CD4-positive, alpha-beta T cell treated with Interleukin-15 for 4 hours (primary cell): ENCODE results near the gene SMIM11.
A peak's percentile ranks its signal among the peaks of the same experiment; 100 is the strongest.
"Not testable (repeated sequence)": the region's sequence is repeated elsewhere in the genome, so short reads cannot be mapped to it uniquely, and the experiment has no call there.

Experiments used
- DNase-seq: peaks from one replicate; pipeline ENCODE4 v3.0.0-alpha.2; 2020; ENCODE audit warnings: low spot score

The SMIM11 gene

GRCh38 chr21:34355570-34355969 is 19.7 kb upstream of the SMIM11 start:
- no peak for DNase-seq

- no peak for DNase-seq
Measured at GRCh38 chr21:34357889-34358288, 17.4 kb upstream of the SMIM11 start.

GRCh38 chr21:34358866-34359265 is 16.4 kb upstream of the SMIM11 start:
- no peak for DNase-seq

- no peak for DNase-seq
Measured at GRCh38 chr21:34360488-34361241, 14.6 kb upstream of the SMIM11 start.

- no peak for DNase-seq
Measured at GRCh38 chr21:34362136-34362444, 13.2 kb upstream of the SMIM11 start.

- DNase-seq = no peak
Measured at GRCh38 chr21:34362670-34363069, 12.6 kb upstream of the SMIM11 start.

GRCh38 chr21:34363733-34364132 is 11.6 kb upstream of the SMIM11 start, which contains the start of gene KCNE2:
Gene KCNE2 (plus strand): TSS chr21:34364006. CDS start chr21:34370479, 6,473 bp downstream.
- DNase-seq = no peak

- DNase-seq = no peak
Measured at GRCh38 chr21:34364921-34365320, 10.4 kb upstream of the SMIM11 start.

- no peak for DNase-seq
Measured at GRCh38 chr21:34365809-34366208, 9.5 kb upstream of the SMIM11 start.

- peak; percentile 49 for DNase-seq
Measured at GRCh38 chr21:34367320-34367935, 7.9 kb upstream of the SMIM11 start.

GRCh38 chr21:34369741-34370140 is 5.6 kb upstream of the SMIM11 start:
- DNase-seq = no peak

GRCh38 chr21:34372321-34372720 is 3.0 kb upstream of the SMIM11 start:
- DNase-seq = no peak

- DNase-seq = not testable (repeated sequence)
Measured at GRCh38 chr21:34374462-34374861, 845 bp upstream of the SMIM11 start.

GRCh38 chr21:34375619-34375972 is 289 bp downstream of the SMIM11 start:
- DNase-seq = not testable (repeated sequence)

- not testable (repeated sequence) for DNase-seq
Measured at GRCh38 chr21:34383138-34383537, 7.8 kb downstream of the SMIM11 start.

GRCh38 chr21:34383724-34384415 is 8.6 kb downstream of the SMIM11 start:
- DNase-seq = not testable (repeated sequence)

GRCh38 chr21:34400522-34400921 is 25.2 kb downstream of the SMIM11 start:
- DNase-seq = not testable (repeated sequence)

GRCh38 chr21:34404742-34405141 is 29.4 kb downstream of the SMIM11 start:
- not testable (repeated sequence) for DNase-seq

- DNase-seq = not testable (repeated sequence)
Measured at GRCh38 chr21:34405686-34406085, 30.4 kb downstream of the SMIM11 start.

- DNase-seq = not testable (repeated sequence)
Measured at GRCh38 chr21:34406102-34406501, 30.8 kb downstream of the SMIM11 start.

- DNase-seq = not testable (repeated sequence)
Measured at GRCh38 chr21:34406676-34407075, 31.4 kb downstream of the SMIM11 start.

- not testable (repeated sequence) for DNase-seq
Measured at GRCh38 chr21:34407294-34407693, 32.0 kb downstream of the SMIM11 start.

- DNase-seq = not testable (repeated sequence)
Measured at GRCh38 chr21:34417448-34418077, 42.3 kb downstream of the SMIM11 start.
